NCI-H2171 treated with DMSO at 0.1 percent for 48 hours (cell line): ENCODE results near the gene C15orf61.

Experiments
- DNase-seq: peaks from one replicate; lab custom pipeline; 2025; lab: John Stamatoyannopoulos, UW

Gene C15orf61

DNA sequence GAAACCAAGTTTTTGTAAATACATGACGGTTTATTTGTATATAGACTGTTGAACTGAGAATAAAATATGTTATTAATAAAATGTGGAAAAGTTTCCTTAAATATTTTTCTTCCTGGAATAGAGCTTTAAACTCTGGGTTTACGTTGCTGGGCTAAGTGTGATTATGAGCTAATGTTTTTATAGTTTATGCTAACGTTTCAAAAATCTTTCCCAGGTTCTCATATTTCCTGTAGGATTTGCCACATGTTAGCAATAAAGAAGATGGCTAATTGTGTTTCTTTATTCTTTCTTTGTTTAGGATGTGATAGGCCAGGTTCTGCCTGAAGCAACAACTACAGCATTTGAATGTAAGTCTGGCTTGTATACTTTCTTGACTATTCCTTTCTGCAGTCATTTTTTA is 28.8 kb downstream of the C15orf61 start:
- no peak for DNase-seq

DNA sequence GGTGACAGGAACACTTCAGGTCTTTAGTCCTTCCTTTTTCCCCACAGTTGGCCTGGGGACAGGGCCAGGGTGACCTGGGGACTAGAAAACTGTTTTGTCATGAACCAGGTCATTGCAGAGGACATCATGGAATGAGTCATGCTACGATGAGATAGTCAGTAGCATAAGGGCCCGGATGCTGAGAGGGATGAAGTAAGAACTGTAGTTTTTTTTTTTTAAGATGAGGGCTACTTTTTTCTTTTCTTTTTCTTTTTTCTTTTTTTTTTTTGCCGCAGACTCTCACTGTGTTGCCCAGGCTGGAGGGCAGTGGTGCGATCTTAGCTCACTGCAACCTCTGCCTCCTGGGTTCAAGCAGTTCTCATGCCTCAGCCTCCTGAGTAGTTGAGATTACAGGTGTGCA is 29.6 kb downstream of the C15orf61 start:
- DNase-seq, result no peak

DNA sequence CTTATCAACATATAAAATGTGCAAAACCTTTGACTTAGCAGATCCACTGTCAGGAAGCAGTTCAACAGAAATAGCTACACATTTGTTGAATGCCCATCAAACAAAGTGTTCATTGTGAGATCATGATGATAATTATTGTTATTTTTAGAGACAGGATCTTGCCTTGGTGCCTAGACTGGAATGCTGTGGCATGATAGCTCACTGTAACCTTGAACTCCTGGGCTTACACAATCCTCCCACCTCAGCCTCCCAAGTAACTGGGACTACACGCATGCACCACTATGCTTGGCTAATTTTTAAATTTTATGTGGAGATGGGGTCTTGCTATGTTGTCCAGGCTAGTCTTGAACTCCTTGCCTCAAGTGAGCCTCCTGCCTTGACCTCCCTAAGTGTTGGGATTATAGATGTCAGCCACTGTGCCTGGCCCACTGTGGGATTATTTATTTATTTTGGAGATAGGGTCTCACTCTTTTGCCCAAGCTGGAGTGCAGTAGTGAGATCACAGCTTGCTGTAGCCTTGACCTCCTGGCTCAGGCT is 30.3 kb downstream of the C15orf61 start:
- DNase-seq, result no peak

- DNase-seq, result no peak
Observed at GRCh38 chr15:67554580-67554979, 33.6 kb downstream of the C15orf61 start.

DNA sequence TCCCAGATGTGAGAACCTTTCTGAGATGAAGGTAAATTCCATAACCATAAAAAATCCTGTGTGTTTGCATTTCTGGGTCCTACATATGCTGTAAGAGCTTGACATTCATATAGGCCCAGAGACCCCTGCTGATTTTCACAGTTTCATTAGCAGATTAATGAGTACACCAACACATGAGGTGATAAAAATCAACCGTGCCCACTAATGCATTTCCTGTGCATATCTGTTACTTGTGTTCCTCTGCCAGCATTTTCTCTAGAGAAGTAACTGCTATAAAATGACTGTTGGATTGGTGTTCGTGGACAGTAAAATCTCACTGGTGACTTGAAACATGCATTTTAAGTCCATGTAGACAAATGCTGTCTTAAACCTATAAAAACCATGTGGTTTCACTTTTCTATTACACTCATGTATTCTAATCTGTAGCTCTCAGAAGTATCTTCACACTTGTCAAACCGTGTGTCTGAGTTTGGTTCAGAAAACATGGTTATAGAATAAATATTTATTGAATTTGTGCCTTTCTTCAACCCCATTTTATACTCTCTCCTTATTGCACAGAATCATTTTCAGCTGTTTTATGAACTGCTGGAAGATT is 36.1 kb downstream of the C15orf61 start:
- DNase-seq, result no peak

- no peak for DNase-seq
Observed at GRCh38 chr15:67558502-67558901, 37.6 kb downstream of the C15orf61 start.

GRCh38 chr15:67559158-67559557 is 38.2 kb downstream of the C15orf61 start:
- DNase-seq, result no peak

DNA sequence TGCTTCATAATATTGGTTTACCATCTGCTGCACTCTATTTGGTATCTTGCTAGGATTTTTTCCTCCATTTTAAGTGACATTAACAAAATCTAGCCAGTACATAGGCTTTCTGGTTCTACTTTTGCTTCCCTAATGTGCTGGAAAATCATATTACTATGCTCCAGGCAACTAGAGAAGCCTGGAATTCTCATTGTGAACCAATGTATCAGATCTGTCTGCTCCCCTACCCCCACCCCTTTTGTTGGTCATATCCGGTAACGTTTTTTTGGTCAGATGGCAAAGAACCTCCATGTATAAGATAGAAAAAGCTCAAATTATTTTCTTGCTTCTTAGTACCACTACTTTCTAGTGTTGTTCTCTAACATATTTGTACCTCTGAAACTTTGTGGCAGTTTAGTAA is 38.6 kb downstream of the C15orf61 start:
- DNase-seq, result no peak

- DNase-seq, result no peak
Observed at GRCh38 chr15:67560320-67560719, 39.4 kb downstream of the C15orf61 start.

DNA sequence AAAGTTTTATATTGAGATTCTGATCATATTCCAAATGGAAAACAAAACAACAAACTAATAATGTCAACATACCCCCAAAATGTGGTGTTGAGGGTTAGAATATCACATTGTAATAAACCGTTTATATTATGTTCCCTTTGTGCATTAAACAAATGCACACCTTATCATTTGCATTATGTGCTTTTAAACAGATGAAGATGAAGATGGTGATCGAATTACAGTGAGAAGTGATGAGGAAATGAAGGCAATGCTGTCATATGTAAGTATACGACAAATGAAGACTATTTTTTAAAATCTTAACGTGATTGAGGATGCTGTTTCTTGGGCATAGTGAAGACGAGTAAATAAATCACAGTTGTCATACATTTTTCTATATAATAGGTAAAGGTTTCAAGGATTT is 42.2 kb downstream of the C15orf61 start:
- no peak for DNase-seq

- no peak for DNase-seq
Observed at GRCh38 chr15:67564021-67564967, 43.4 kb downstream of the C15orf61 start.

DNA sequence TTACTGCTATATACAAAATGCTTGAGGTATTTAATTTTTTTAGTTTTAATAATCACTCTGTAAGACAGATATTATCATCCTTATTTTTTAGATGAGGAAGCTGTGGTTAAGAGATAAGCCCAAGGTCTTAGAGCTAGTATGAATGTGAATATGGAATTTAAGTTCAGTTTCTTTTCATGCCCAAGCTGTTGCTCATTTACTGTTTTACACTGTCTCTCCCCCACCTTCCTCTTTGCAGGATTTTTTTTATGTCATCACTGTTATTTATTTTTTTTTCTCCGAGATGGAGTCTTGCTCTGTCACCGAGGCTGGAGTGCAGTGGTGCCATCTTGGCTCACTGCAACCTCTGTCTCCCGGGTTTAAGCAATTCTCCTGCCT is 44.0 kb downstream of the C15orf61 start:
- no peak for DNase-seq

DNA sequence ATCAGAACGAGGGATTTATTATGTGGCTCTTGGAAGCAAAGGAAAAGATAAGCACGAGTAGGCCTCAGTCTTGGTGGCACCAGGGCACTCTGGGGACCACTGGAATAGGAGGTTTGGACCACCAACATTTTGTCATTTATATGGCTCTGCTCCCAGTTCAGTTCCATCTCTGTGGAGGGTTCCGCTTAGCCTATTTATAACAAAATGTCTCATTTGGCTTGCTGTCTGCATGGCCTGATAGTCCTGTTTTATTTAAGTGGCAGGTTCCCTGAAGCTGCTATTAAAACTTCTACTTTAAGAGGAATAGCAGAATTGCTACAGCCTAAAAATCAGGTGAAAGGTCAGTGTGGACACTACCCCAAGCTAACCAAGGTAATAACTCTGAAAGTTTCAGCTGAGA is 48.7 kb downstream of the C15orf61 start:
- no peak for DNase-seq

GRCh38 chr15:67570875-67571647 is 50.1 kb downstream of the C15orf61 start:
- no peak for DNase-seq

DNA sequence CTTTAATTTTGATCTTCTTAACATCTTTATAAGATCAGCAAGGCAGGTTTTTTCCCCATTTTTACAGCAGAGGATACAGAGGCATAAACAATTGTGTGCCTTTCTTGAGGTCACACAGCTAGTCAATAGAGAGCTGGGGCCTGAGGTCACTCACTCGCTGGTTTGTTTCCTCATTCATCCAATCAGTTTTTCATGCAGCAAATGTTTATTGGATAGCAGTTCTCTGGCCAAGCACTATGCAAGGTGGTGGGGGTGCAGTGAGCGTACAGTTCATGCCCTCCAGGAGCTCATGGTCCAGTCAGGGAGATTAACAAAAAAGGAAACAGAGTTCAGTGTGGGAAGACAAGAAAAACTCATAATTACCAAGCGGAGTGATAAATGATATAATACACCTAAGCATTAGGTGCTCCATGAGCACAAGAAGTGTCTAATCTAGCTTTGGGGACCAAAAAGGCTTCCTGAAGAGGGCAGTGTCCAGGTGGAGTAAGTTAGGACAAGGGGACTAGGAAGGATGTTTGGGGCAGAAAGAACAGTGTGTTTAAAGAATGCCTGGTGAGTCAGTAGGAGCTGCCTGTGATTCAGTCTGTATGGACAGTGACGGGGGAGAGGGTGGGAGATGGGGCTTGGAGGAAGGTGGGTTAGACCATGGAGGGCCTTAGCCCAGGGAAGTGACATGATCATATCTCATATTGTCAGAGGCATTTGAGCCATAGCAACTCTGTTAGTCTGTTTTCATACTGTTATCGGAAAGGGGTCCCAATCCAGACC is 50.9 kb downstream of the C15orf61 start:
- no peak for DNase-seq

DNA sequence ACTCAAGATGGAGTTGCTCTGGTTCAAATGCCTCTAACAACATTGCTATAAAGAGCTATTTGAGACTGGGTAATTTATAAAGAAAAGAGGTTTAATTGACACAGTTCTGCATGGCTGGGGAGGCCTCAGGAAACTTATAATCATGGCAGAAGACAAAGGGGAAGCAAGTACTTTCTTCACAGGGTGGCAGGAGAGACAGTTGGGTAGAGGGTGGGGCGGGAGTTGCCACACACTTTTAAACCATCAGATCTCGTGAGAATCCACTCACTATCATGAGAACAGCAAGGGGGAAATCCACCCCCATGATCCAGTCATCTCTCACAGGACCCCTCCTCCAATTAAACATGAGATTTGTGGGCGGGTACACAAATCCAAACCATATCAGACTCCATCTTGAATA is 52.3 kb downstream of the C15orf61 start:
- DNase-seq, result no peak

GRCh38 chr15:67575039-67575502 is 54.1 kb downstream of the C15orf61 start:
- no peak for DNase-seq

GRCh38 chr15:67578020-67578600 is 57.2 kb downstream of the C15orf61 start:
- DNase-seq, result no peak

DNA sequence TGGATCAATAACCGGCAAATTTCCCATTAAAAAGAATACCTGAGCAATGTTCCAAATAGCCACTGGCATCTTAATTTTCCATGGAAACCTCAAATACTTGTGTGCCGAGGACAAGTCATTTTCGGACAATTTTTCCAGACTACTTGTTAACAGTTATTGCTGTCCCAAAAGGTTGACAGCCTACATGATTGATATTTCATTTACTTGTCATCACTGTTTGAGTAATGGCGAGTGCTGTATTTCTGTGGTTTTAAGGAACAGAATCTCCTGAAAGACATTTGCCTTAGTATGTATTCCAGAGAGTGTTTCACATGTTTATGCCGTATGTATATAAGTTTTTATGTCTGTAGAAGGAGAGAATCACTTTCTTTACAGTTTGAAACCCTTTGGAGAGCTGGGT is 58.2 kb downstream of the C15orf61 start:
- DNase-seq, result no peak
